Spleen (tissue), 7 donors: ENCODE data around the gene PRAMEF12.
"Not testable (repeated sequence)": the region's sequence is repeated elsewhere in the genome, so short reads cannot be mapped to it uniquely, and the experiment has no call there.

Experiments used
- CTCF ChIP-seq, 11 experiments: fragments of 200-600 bp in 7 of 11; fragments of 450-650 bp in 4 of 11; sonication (generic) in 4 of 11; IDR thresholded peaks in 8 of 11; conservative IDR thresholded peaks in 3 of 11; 1 replicate in 7 of 11; 2 replicates in 4 of 11; pipeline versions ENCODE4 v1.4.0 to v1.8.0; 2016 to 2021; ENCODE audit warnings: antibody characterized with exemption in 11 of 11, inconsistent platforms in 4 of 11, mild to moderate bottlenecking in 1 of 11
- POLR2AphosphoS5 ChIP-seq, 3 donors: sonication (generic); formaldehyde crosslinking; IDR thresholded peaks; one replicate each; pipeline ENCODE4 v1.5.1; 2017; ENCODE audit warnings: antibody characterized with exemption in 3 of 3
- donor health status: DM: no; HTN: no; CAD: no; lungs with moderate emphysema.
- donor health status: DM: no; HTN: no; CAD: no.
- donor health status: DM: no; HTN: no; CAD: no.

GRCh38 chr1:12791097-12791496, 17.6 kb downstream of the PRAMEF12 start, which contains the start of gene PRAMEF1:
- not testable (repeated sequence) for TF ChIP-seq CTCF (IDR thresholded peaks at IDR 0.05 in 8 of 11, conservative IDR thresholded peaks at IDR 0.05 in 3 of 11); POLR2AphosphoS5 (IDR thresholded peaks at IDR 0.05)
